ENCODE data around the gene CTCF. TPM values are rescaled to one million over a fixed set of nuclear protein-coding genes. Genes with fewer than 3 reads are reported as not detected.

The CTCF gene
- total RNA-seq, 1 donor from 2014 or later: 36.0 TPM

DNA sequence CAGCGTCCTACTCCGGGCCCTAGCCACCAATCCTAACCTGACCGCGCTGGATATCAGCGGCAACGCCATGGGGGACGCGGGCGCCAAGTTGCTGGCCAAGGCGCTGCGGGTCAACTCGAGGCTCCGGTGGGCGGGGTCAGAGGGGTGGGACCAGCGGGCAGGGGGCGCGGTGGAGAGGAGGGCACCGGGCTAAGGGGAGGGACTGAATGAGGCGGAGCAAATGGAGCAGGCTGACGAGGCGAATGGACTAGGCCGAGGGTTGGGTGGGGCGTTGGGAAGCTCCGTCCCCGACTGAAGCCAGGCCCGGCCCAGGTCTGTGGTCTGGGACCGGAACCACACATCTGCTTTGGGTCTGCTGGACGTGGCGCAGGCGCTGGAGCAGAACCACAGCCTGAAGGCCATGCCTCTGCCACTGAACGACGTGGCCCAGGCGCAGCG, 87.2 kb downstream of the CTCF start:
- Histone ChIP-seq H3K4me1 (peaks cover 9% of the 10 kb centered on the region), H3K4me3 (no peak overlapping the region), H3K9me3 (no peaks in the 10 kb centered on the region), H3K27me3 (peaks cover 48% of the 10 kb centered on the region), H3K36me3 (no peaks in the 10 kb centered on the region), H3K27ac (no peak overlapping the region)
- no peak for TF ChIP-seq CTCF (IDR thresholded peaks at IDR 0.05)
- no peak for ATAC-seq
- no peak for DNase-seq
- intact Hi-C loops (cut with DNase I): no loop called here

DNA sequence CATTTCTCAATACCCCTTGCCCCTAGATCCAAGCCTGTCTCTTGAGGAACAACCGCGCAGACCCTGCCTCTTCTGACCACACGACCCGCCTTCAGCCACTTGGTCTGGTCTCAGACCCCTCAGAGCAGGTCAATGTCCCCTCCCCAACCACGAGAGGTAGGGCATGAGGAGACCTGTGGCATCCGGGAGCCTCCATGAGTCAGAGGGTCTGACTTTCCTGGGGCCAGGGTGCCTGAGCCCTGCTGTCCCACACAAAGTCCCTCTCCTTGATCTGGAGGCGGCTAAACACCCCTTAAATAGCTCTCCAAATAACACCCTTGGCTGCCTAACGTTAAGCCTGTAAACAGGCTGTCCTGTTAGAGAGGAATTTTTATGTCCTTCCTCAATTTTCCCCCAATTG, 87.7 kb downstream of the CTCF start:
- Histone ChIP-seq H3K9me3 (no peaks in the 10 kb centered on the region), H3K36me3 (no peaks in the 10 kb centered on the region), H3K4me1 (peaks cover 6% of the 10 kb centered on the region), H3K4me3 (no peak overlapping the region), H3K27me3 (peaks cover 52% of the 10 kb centered on the region), H3K27ac (no peak overlapping the region)
- intact Hi-C loops (cut with DNase I): loop anchor here (10.0 kb wide), 1 partner anchor 125 kb away; the partner anchor contains the start of gene RIPOR1
- DNase-seq (no peak), ATAC-seq (no peak)
- no peak for TF ChIP-seq CTCF (IDR thresholded peaks at IDR 0.05)

- no peaks in the 10 kb centered on the region for H3K9me3 ChIP-seq
- peaks cover 6% of the 10 kb centered on the region for H3K4me1 ChIP-seq
- no peak for TF ChIP-seq CTCF (IDR thresholded peaks at IDR 0.05)
- no peak overlapping the region for H3K4me3 ChIP-seq
- no peak for ATAC-seq
- H3K36me3 ChIP-seq: no peaks in the 10 kb centered on the region
- H3K27me3 ChIP-seq: peaks cover 43% of the 10 kb centered on the region
- intact Hi-C loops (cut with DNase I): loop anchor here (10.0 kb wide), 1 partner anchor 126 kb away; the partner anchor contains the start of gene RIPOR1
- DNase-seq: no peak
- H3K27ac ChIP-seq: no peak overlapping the region
Measured at GRCh38 chr16:67651039-67651438, 88.7 kb downstream of the CTCF start.

- ATAC-seq (no peak), DNase-seq (no peak)
- Histone ChIP-seq H3K36me3 (no peaks in the 10 kb centered on the region), H3K27ac (no peak overlapping the region), H3K4me1 (peaks cover 6% of the 10 kb centered on the region), H3K27me3 (peaks cover 42% of the 10 kb centered on the region), H3K9me3 (no peaks in the 10 kb centered on the region), H3K4me3 (no peak overlapping the region)
- TF ChIP-seq CTCF (IDR thresholded peaks at IDR 0.05): no peak
- intact Hi-C loops (cut with DNase I): loop anchor here (10.0 kb wide), 1 partner anchor 127 kb away; the partner anchor contains the start of gene RIPOR1
Measured at GRCh38 chr16:67651847-67652246, 89.5 kb downstream of the CTCF start.

- Histone ChIP-seq H3K27me3 (peaks cover 42% of the 10 kb centered on the region), H3K36me3 (no peaks in the 10 kb centered on the region), H3K9me3 (no peaks in the 10 kb centered on the region), H3K27ac (no peak overlapping the region), H3K4me1 (peaks cover 6% of the 10 kb centered on the region), H3K4me3 (peak overlapping the region; percentile 26)
- intact Hi-C loops (cut with DNase I): loop anchor here (10.0 kb wide), 1 partner anchor 128 kb away; the partner anchor contains the start of gene RIPOR1
- no peak for TF ChIP-seq CTCF (IDR thresholded peaks at IDR 0.05)
- no peak for DNase-seq
- peak; percentile 50 for ATAC-seq
Measured at GRCh38 chr16:67652578-67653127, 90.3 kb downstream of the CTCF start.

Measured in upper lobe of right lung (tissue), 1 donor.